MM.1S (cell line): Measurements from ENCODE around the gene SYP.

Experiments used
- CTCF ChIP-seq: fragments of 300-600 bp; sonication (generic); IDR thresholded peaks from 2 replicates; pipeline ENCODE4 v1.5.1; 2016; ENCODE audit warnings: antibody characterized with exemption, low read length, mixed read lengths
- EZH2 ChIP-seq: fragments of 300-600 bp; sonication (generic); optimal IDR thresholded peaks from 2 replicates; pipeline ENCODE3; 2017; ENCODE audit warnings: low read depth, mild to moderate bottlenecking, antibody characterized with exemption, low read length, mixed read lengths

- no peak for TF ChIP-seq CTCF
- no peak for TF ChIP-seq EZH2
Observed at GRCh38 chrX:49147936-49148335, 52.1 kb downstream of the SYP start.
